ENCODE measurements around the gene PRSS2.

DNA sequence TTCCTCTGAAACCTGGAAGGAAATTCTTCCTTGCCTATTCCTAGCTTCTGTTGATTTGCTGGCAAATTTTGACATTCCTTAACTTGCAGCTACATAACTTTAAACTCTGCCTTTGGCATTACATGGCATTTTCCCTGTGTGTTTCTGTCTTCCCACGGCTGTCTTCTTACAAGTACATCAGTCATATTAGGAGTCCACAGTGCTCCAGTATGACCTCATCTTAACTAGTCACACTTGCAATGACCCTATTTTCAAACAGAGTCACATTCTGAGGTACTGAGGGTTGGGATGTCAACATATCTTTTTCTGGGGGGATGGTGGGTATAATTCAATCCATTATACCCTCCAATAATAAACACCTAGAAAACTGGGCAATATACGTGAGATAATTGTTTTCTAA lies 46.7 kb downstream of the PRSS2 start:
- TF ChIP-seq, protein P1, sequence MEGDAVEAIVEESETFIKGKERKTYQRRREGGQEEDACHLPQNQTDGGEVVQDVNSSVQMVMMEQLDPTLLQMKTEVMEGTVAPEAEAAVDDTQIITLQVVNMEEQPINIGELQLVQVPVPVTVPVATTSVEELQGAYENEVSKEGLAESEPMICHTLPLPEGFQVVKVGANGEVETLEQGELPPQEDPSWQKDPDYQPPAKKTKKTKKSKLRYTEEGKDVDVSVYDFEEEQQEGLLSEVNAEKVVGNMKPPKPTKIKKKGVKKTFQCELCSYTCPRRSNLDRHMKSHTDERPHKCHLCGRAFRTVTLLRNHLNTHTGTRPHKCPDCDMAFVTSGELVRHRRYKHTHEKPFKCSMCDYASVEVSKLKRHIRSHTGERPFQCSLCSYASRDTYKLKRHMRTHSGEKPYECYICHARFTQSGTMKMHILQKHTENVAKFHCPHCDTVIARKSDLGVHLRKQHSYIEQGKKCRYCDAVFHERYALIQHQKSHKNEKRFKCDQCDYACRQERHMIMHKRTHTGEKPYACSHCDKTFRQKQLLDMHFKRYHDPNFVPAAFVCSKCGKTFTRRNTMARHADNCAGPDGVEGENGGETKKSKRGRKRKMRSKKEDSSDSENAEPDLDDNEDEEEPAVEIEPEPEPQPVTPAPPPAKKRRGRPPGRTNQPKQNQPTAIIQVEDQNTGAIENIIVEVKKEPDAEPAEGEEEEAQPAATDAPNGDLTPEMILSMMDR (conservative IDR thresholded peaks at IDR 0.05 in 1 of 2, IDR thresholded peaks at IDR 0.05 in 1 of 2; ENCODE audit: low read depth in 1 of 2, low read length in 2 of 2) = no peak
- no peak for TF ChIP-seq EZH2 (IDR thresholded peaks at IDR 0.05; ENCODE audit: low read length, missing control alignments)
